K562 (cell line): ENCODE results near the gene RNF19B. TPM values are rescaled to one million over a fixed set of nuclear protein-coding genes. Genes with fewer than 3 reads are reported as not detected.

Source experiments
- ARID3A ChIP-seq: IDR thresholded peaks from 2 replicates; pipeline ENCODE4 v1.6.1; 2012; ENCODE audit warnings: low read depth, low read length, improper control_type of control experiment, borderline replicate concordance
- ATF7 ChIP-seq: fragments of 450-650 bp; IDR thresholded peaks from 2 replicates; pipeline ENCODE4 v1.7.1; 2014; ENCODE audit warnings: mild to moderate bottlenecking, moderate library complexity
- BCLAF1 ChIP-seq, 2 experiments: fragments of 450-650 bp in 1 of 2; IDR thresholded peaks; 2 replicates each; pipeline ENCODE4 v1.6.1; 2011 to 2017; ENCODE audit warnings: low read depth in 2 of 2, antibody characterized with exemption in 1 of 2, borderline replicate concordance in 1 of 2, low read length in 1 of 2, mild to moderate bottlenecking in 1 of 2, mixed read lengths in 1 of 2; ENCODE audit not compliant: control insufficient read depth in 1 of 2
- CEBPZ ChIP-seq: fragments of 150-350 bp; IDR thresholded peaks from 2 replicates; pipeline ENCODE4 v1.6.1; 2014; ENCODE audit warnings: low read depth, mild to moderate bottlenecking, low read length, borderline replicate concordance
- ESRRB ChIP-seq: fragments of 250-450 bp; sonication (Bioruptor Pico); IDR thresholded peaks from 2 replicates; pipeline ENCODE4 v1.5.0; 2020; ENCODE audit warnings: mild to moderate bottlenecking, moderate library complexity, borderline replicate concordance
- GABPB1 ChIP-seq: sonication (generic); formaldehyde crosslinking; IDR thresholded peaks from 2 replicates; pipeline ENCODE4 v1.8.0; 2022; ENCODE audit warnings: mild to moderate bottlenecking, missing genetic modification reagents
- HDAC3 ChIP-seq: fragments of 450-650 bp; IDR thresholded peaks from 2 replicates; pipeline ENCODE4 v1.6.1; 2018; ENCODE audit warnings: borderline replicate concordance, mild to moderate bottlenecking, moderate library complexity; ENCODE audit not compliant: partially characterized antibody
- HES1 ChIP-seq: fragments of 450-650 bp; IDR thresholded peaks from 2 replicates; pipeline ENCODE4 v1.6.1; 2016; ENCODE audit warnings: low read depth, mild to moderate bottlenecking, moderate library complexity
- HMG20A ChIP-seq: fragments of 450-650 bp; formaldehyde crosslinking; conservative IDR thresholded peaks from 2 replicates; pipeline ENCODE4 v1.4.0; 2020; ENCODE audit warnings: mild to moderate bottlenecking, mixed read lengths
- HMGN3 ChIP-seq: IDR thresholded peaks from 2 replicates; pipeline ENCODE4 v1.6.1; 2011; ENCODE audit warnings: borderline replicate concordance, low read depth, mild to moderate bottlenecking, mixed read lengths, low read length; ENCODE audit not compliant: insufficient read length; ENCODE audit errors: extremely low read depth
- MEIS2 ChIP-seq: fragments of 450-650 bp; IDR thresholded peaks from 2 replicates; pipeline ENCODE4 v1.6.1; 2014; ENCODE audit warnings: mild to moderate bottlenecking; ENCODE audit not compliant: partially characterized antibody
- MTA3 ChIP-seq: fragments of 450-650 bp; formaldehyde crosslinking; IDR thresholded peaks from 2 replicates; pipeline ENCODE4 v1.6.1; 2017; ENCODE audit warnings: mild to moderate bottlenecking, borderline replicate concordance
- PHF8 ChIP-seq: fragments of 200-600 bp; sonication (generic); IDR thresholded peaks from 2 replicates; pipeline ENCODE4 v1.6.1; 2012; ENCODE audit warnings: mixed run types, mild to moderate bottlenecking, inconsistent platforms, low read length, moderate library complexity, borderline replicate concordance
- PTBP1 ChIP-seq: fragments of 200-400 bp; formaldehyde crosslinking; IDR thresholded peaks from 2 replicates; pipeline ENCODE4 v1.6.1; 2017; ENCODE audit warnings: low read depth, low read length
- TCF7 ChIP-seq: sonication (generic); IDR thresholded peaks from 2 replicates; pipeline ENCODE4 v1.6.1; 2016; ENCODE audit warnings: antibody characterized with exemption, borderline replicate concordance
- TEAD1 ChIP-seq, 2 experiments: fragments of 450-650 bp in 1 of 2; sonication (generic) in 1 of 2; formaldehyde crosslinking; IDR thresholded peaks; 2 replicates each; pipeline versions ENCODE4 v1.4.0 to v1.8.0; 2020 to 2022; ENCODE audit warnings: mild to moderate bottlenecking in 2 of 2, missing genetic modification reagents in 1 of 2
- ZKSCAN1 ChIP-seq: fragments of 150-350 bp; IDR thresholded peaks from 2 replicates; pipeline ENCODE4 v1.6.1; 2016; ENCODE audit warnings: low read depth, low read length
- ZNF695 ChIP-seq: fragments of 450-650 bp; formaldehyde crosslinking; IDR thresholded peaks from 2 replicates; pipeline ENCODE4 v1.4.0; 2020; ENCODE audit warnings: mild to moderate bottlenecking, moderate library complexity
- ZNF764 ChIP-seq: fragments of 250-450 bp; sonication (Bioruptor Pico); IDR thresholded peaks from 2 replicates; pipeline ENCODE4 v1.4.0; 2020; ENCODE audit warnings: low read depth, mild to moderate bottlenecking, moderate library complexity
- polyA plus RNA-seq, 8 experiments: library from polyadenylated mRNA; depleted of rRNA in 4 of 8; stranded (reverse) in 5 of 8; unstranded in 3 of 8; fragments of >200 nt; fragmentation: Nextera tagmentation in 2 of 8; fragmentation: Illumina TruSeq in 1 of 8; extraction: Ambion mirVana in 2 of 8; extraction: Trizol in 1 of 8; gene quantifications; 2 replicates each; pipeline versions ENCODE4 v1.2.1 to v1.2.3, GENCODE V29; 2011 to 2014; ENCODE audit warnings: inconsistent platforms in 1 of 8, missing spikeins in 1 of 8
- total RNA-seq, 7 experiments: library from RNA; depleted of rRNA in 6 of 7; stranded (reverse); fragments of >200 nt in 6 of 7; fragmentation: Illumina TruSeq in 2 of 7; extraction: Trizol in 2 of 7; gene quantifications; 2 replicates each; pipeline versions ENCODE4 v1.2.1 to v1.2.3, GENCODE V29; 2011 to 2021; ENCODE audit warnings: low replicate concordance in 1 of 7

The RNF19B gene
- total and polyA plus RNA-seq, 9 of the 15 experiments (the other 6 are each of a cell fraction or from before 2014, with no cell fraction given), result 2.6 to 14.9 (median 10.1) TPM

GRCh38 chr1:33009561-33009960 is 45.0 kb upstream of the RNF19B start (continued):
- TF ChIP-seq CEBPZ, result no peak
- no peak for TF ChIP-seq PHF8
- peak; percentile 76 for TF ChIP-seq HDAC3
- TF ChIP-seq ESRRB (CRISPR knock-in tag), result no peak
- peak; percentile 39 for TF ChIP-seq HMGN3
- peak; percentile 49; the same call in 1 of the 2 replicates for TF ChIP-seq ATF7
- TF ChIP-seq ZNF695 (CRISPR knock-in tag), result no peak
- TF ChIP-seq GABPB1 (CRISPR knock-in tag), result no peak
- peak; percentile 59; the same call in 1 of the 2 replicates for TF ChIP-seq ARID3A
- TF ChIP-seq MEIS2, result peak; percentile 34
- no peak for TF ChIP-seq HES1
- peak; percentile 66; the same call in 1 of the 2 replicates for TF ChIP-seq MTA3
- no peak for TF ChIP-seq ZKSCAN1
- TF ChIP-seq HMG20A (CRISPR knock-in tag), result no peak
- no peak for TF ChIP-seq TCF7
- TF ChIP-seq ZNF764 (CRISPR knock-in tag), result no peak
- no peak for TF ChIP-seq PTBP1
- peak; percentile 59 to 82; a peak in 2 of 4 replicates for TF ChIP-seq TEAD1 (CRISPR knock-in tag; IDR thresholded peaks at IDR 0.05)
- TF ChIP-seq BCLAF1 (IDR thresholded peaks at IDR 0.05; ENCODE audit: borderline replicate concordance in 1 of 2, control insufficient read depth in 1 of 2, low read depth in 2 of 2, low read length in 1 of 2), result no peak
